IPS-20b (cell line): ENCODE measurements around the gene SULT1C3.

Experiments
- H3K27ac ChIP-seq: one replicate; pipeline ENCODE4 v1.5.1; 2013; ENCODE audit warnings: low read length
- H3K27me3 ChIP-seq: 2 replicates; pipeline ENCODE4 v1.6.1; 2013; ENCODE audit warnings: mild to moderate bottlenecking, low read length, inconsistent platforms; ENCODE audit not compliant: insufficient read depth
- H3K36me3 ChIP-seq: 2 replicates; pipeline ENCODE4 v1.6.1; 2013; ENCODE audit warnings: low read depth, mild to moderate bottlenecking, inconsistent platforms, low read length, moderate library complexity; ENCODE audit not compliant: insufficient read depth
- H3K4me1 ChIP-seq: 2 replicates; pipeline ENCODE4 v1.6.1; 2013; ENCODE audit warnings: mild to moderate bottlenecking, control low read depth, inconsistent platforms, low read length, moderate library complexity; ENCODE audit not compliant: insufficient read depth
- H3K4me3 ChIP-seq: 2 replicates; pipeline ENCODE4 v1.5.1; 2013; ENCODE audit warnings: mild to moderate bottlenecking, low read length, inconsistent platforms
- H3K9ac ChIP-seq: 2 replicates; pipeline ENCODE4 v1.6.1; 2013; ENCODE audit warnings: low read depth, mild to moderate bottlenecking, inconsistent platforms, low read length, moderate library complexity
- H3K9me3 ChIP-seq: 2 replicates; pipeline ENCODE4 v1.6.1; 2013; ENCODE audit warnings: mild to moderate bottlenecking, low read depth, low read length, inconsistent platforms; ENCODE audit not compliant: insufficient read depth

The SULT1C3 gene

GRCh38 chr2:108222261-108222660 lies 17.5 kb upstream of the SULT1C3 start:
- no peak overlapping the region for H3K9ac ChIP-seq
- H3K4me1 ChIP-seq, result no peaks in the 10 kb centered on the region
- peaks cover 27% of the 10 kb centered on the region for H3K9me3 ChIP-seq
- H3K27me3 ChIP-seq, result no peaks in the 10 kb centered on the region
- no peak overlapping the region for H3K4me3 ChIP-seq
- no peak overlapping the region for H3K27ac ChIP-seq
- H3K36me3 ChIP-seq, result no peaks in the 10 kb centered on the region

- Histone ChIP-seq H3K9ac (no peak overlapping the region), H3K4me1 (no peaks in the 10 kb centered on the region), H3K9me3 (peaks cover 27% of the 10 kb centered on the region), H3K27me3 (no peaks in the 10 kb centered on the region), H3K27ac (no peak overlapping the region), H3K36me3 (no peaks in the 10 kb centered on the region), H3K4me3 (no peak overlapping the region)
Measured at GRCh38 chr2:108223573-108223972, 16.2 kb upstream of the SULT1C3 start.

- no peaks in the 10 kb centered on the region for H3K36me3 ChIP-seq
- H3K27me3 ChIP-seq, result no peaks in the 10 kb centered on the region
- peaks cover 27% of the 10 kb centered on the region for H3K9me3 ChIP-seq
- H3K4me1 ChIP-seq, result no peaks in the 10 kb centered on the region
- H3K27ac ChIP-seq, result no peak overlapping the region
- H3K9ac ChIP-seq, result no peak overlapping the region
- H3K4me3 ChIP-seq, result no peak overlapping the region
Measured at GRCh38 chr2:108224022-108224421, 15.7 kb upstream of the SULT1C3 start.

- Histone ChIP-seq H3K27me3 (no peaks in the 10 kb centered on the region), H3K27ac (no peak overlapping the region), H3K4me3 (no peak overlapping the region), H3K36me3 (no peaks in the 10 kb centered on the region), H3K9ac (no peak overlapping the region), H3K4me1 (no peaks in the 10 kb centered on the region), H3K9me3 (peaks cover 27% of the 10 kb centered on the region)
Measured at GRCh38 chr2:108226564-108226963, 13.2 kb upstream of the SULT1C3 start.

DNA sequence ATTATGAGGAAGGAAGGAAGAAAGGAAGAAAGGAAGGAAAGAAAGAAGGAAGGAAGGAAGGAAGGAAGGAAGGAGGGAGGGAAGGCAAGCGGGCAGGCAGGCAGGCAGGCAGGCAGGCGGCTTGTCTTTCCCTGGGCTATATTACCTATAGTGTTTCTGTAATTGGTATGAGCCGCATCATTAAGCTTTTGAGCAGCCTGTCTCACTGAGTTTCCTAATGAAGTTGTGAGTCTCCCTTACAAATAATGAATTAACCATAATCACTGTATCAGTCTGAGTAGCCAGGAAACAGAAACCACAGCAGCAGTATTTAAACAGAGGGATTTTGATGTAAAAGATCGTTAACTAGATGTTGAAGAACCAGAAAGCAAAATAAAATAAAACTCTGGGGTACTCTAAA lies 11.8 kb upstream of the SULT1C3 start:
- no peaks in the 10 kb centered on the region for H3K36me3 ChIP-seq
- no peaks in the 10 kb centered on the region for H3K4me1 ChIP-seq
- no peaks in the 10 kb centered on the region for H3K27me3 ChIP-seq
- no peak overlapping the region for H3K27ac ChIP-seq
- no peak overlapping the region for H3K9ac ChIP-seq
- H3K4me3 ChIP-seq, result no peak overlapping the region
- peaks cover 25% of the 10 kb centered on the region for H3K9me3 ChIP-seq

GRCh38 chr2:108228537-108228936 lies 11.2 kb upstream of the SULT1C3 start:
- Histone ChIP-seq H3K9me3 (peaks cover 20% of the 10 kb centered on the region), H3K4me1 (no peaks in the 10 kb centered on the region), H3K9ac (no peak overlapping the region), H3K27me3 (no peaks in the 10 kb centered on the region), H3K4me3 (no peak overlapping the region), H3K27ac (no peak overlapping the region), H3K36me3 (no peaks in the 10 kb centered on the region)

DNA sequence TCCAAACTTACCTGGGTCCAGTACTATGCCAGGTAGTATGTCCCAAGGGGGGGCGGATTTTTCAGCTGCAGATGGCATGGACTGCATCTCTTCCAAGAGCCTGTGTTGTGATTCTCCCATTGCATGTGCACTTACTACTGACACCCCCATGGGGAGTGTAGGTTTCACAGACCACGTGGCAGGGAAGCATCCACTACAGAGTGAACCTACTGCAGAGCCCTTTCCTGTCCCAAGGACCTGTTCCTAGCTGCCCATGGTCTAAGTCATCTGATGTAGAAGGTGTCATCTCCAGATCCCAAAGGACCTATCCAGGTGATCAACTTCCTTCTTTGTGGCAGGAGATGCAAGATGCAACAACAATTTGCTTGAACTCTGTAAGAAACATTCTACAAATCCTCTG lies 9.9 kb upstream of the SULT1C3 start:
- no peaks in the 10 kb centered on the region for H3K36me3 ChIP-seq
- H3K9ac ChIP-seq, result no peak overlapping the region
- no peak overlapping the region for H3K4me3 ChIP-seq
- H3K4me1 ChIP-seq, result no peaks in the 10 kb centered on the region
- no peaks in the 10 kb centered on the region for H3K27me3 ChIP-seq
- H3K9me3 ChIP-seq, result peaks cover 17% of the 10 kb centered on the region
- H3K27ac ChIP-seq, result no peak overlapping the region

DNA sequence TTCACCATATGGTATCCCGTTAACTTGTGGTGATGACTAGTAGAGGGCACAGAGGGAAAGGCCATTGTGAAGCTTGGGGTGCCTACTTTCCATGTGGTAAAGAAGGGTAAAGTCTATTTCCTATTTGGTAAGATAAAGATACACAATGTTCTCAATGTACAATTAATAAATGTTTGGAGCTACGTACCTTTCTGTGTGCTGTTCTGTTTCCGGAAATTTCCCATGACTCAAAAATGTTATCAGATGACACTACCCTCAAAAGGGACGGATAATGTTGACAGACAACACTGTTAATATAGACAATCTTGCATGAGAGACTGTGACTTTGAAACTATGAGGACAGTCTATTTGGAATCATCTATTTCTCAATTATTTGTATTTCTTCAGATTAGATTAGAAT lies 4.2 kb upstream of the SULT1C3 start:
- Histone ChIP-seq H3K36me3 (no peaks in the 10 kb centered on the region), H3K9ac (no peak overlapping the region), H3K27ac (no peak overlapping the region), H3K4me3 (no peak overlapping the region), H3K27me3 (no peaks in the 10 kb centered on the region), H3K4me1 (no peaks in the 10 kb centered on the region), H3K9me3 (peaks cover 49% of the 10 kb centered on the region)

- Histone ChIP-seq H3K9me3 (peaks cover 62% of the 10 kb centered on the region), H3K4me1 (no peaks in the 10 kb centered on the region), H3K9ac (no peak overlapping the region), H3K27me3 (no peaks in the 10 kb centered on the region), H3K4me3 (no peak overlapping the region), H3K27ac (no peak overlapping the region), H3K36me3 (no peaks in the 10 kb centered on the region)
Measured at GRCh38 chr2:108236676-108237335, 3.0 kb upstream of the SULT1C3 start.

DNA sequence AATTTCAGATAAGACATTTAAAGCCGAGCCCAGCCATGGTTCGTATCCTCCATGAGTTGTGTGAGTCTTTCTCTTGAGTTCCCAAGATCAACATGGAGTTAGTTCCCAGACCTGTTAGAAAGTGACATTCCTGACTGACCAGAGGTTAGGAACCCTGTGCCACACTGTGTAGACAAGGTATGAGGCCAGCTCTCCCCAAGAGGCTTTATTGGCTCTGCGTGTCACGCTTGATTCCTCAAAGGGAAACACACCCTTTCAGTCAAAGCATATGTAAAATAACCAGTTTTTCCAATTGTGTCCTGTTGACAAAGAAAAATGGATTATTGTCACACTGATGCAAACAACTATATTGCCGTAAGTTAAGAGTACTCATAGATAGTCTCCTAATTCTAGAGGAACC lies 1.2 kb downstream of the SULT1C3 start:
- Histone ChIP-seq H3K27me3 (no peaks in the 10 kb centered on the region), H3K4me1 (no peaks in the 10 kb centered on the region), H3K9ac (no peak overlapping the region), H3K36me3 (no peaks in the 10 kb centered on the region), H3K27ac (no peak overlapping the region), H3K4me3 (no peak overlapping the region), H3K9me3 (peaks cover 53% of the 10 kb centered on the region)

- Histone ChIP-seq H3K4me3 (no peak overlapping the region), H3K36me3 (no peaks in the 10 kb centered on the region), H3K27ac (no peak overlapping the region), H3K27me3 (no peaks in the 10 kb centered on the region), H3K9me3 (peaks cover 32% of the 10 kb centered on the region; the same call in 1 of the 2 replicates), H3K4me1 (no peaks in the 10 kb centered on the region), H3K9ac (no peak overlapping the region)
Measured at GRCh38 chr2:108243566-108243965, 3.8 kb downstream of the SULT1C3 start.

GRCh38 chr2:108244667-108245414 lies 5.1 kb downstream of the SULT1C3 start:
- H3K27ac ChIP-seq, result no peak overlapping the region
- no peaks in the 10 kb centered on the region for H3K4me1 ChIP-seq
- H3K36me3 ChIP-seq, result no peaks in the 10 kb centered on the region
- no peak overlapping the region for H3K9ac ChIP-seq
- peaks cover 26% of the 10 kb centered on the region; the same call in 1 of the 2 replicates for H3K9me3 ChIP-seq
- no peak overlapping the region for H3K4me3 ChIP-seq
- H3K27me3 ChIP-seq, result no peaks in the 10 kb centered on the region
